ENCODE results near the gene SETD3.

GRCh38 chr14:99361596-99362215 is 119.0 kb downstream of the SETD3 start:
- TF ChIP-seq EZH2 (IDR thresholded peaks at IDR 0.05; ENCODE audit: insufficient read depth, poor library complexity, severe bottlenecking) (no peak), EZH2phosphoT487 (IDR thresholded peaks at IDR 0.05; ENCODE audit: insufficient read depth, low read depth) (no peak)

Measured in GM23248 (cell line).